Measurements from ENCODE around the gene NOTO.

DNA sequence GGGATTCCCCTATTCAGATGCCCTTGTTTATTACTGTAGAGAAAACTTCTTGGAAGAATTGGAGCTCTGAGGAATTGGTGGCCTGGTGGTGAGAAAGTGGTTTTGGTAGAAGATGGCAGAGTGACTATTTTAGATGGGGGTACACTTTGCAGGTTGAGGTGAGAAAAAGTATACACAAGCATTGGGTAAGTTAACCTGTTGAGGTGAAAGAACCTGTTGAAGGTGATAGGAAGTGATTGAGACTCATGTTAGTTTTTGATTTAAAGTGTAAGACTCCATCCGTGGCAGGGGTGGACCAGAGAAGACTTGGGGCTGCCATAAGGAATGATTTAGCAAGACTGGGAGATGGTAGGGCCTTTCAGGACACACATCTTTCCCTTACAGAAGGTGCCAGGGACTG, 34.8 kb downstream of the NOTO start:
- TF ChIP-seq CTCF (conservative IDR thresholded peaks at IDR 0.05; ENCODE audit: low read depth, low read length), result no peak
- TF ChIP-seq EZH2 (IDR thresholded peaks at IDR 0.05; ENCODE audit: borderline replicate concordance, low read depth, low read length, poor library complexity, severe bottlenecking), result no peak
